Upper lobe of left lung (tissue), 4 donors: ENCODE data around the gene LENG9.

ENCODE experiments used
- EP300 ChIP-seq, 4 donors: sonication (generic); formaldehyde crosslinking; IDR thresholded peaks; one replicate each; pipeline ENCODE4 v1.5.1; 2017; ENCODE audit warnings: antibody characterized with exemption in 4 of 4, control low read depth in 2 of 4
- TF ChIP-seq, protein P1 (sequence below), 6 experiments: fragments of 450-650 bp in 4 of 6; fragments of 200-600 bp in 2 of 6; sonication (generic) in 2 of 6; IDR thresholded peaks; one replicate each; pipeline ENCODE4 v1.5.1; 2016 to 2019; ENCODE audit warnings: antibody characterized with exemption in 6 of 6

DNA sequence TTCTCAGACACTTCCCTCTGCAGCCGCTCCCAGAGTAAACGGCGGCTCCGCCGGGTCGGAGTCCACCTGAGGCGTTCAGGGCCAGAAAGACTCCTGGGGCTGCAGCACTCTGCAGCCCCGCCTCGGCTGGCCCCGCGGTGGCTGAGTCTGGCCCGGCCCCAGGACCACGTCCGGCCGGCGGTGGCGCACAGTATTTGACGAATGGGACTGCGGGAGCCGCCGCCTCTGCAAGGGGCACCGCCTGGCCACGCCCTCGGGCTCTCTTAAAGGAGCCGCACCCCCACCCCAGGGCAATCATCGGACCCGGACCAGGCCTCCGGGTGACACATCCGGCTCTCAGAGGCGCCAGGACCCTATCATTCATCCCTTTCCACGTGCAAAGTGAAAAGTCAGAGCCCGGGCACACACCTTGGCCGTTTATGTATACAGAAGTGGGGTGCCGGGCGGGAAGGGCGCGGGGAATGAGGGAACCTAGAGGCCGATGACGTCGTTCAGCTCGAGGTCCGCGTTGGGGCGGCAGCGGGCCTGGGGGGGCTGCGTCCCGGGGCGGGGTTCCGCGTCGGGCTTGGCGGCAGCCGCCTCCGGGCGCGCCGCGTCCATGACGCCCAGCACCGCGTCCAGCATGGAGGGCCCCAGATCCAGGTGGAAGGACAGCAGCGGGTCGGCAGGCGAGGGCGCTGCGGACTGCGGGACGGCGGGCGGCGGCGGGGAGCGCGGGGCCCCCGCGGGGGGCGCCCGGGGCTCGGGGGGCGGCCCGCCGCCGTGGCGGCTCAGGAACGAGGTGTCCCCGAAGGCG lies 1.2 kb upstream of the LENG9 start:
- TF ChIP-seq, protein P1, sequence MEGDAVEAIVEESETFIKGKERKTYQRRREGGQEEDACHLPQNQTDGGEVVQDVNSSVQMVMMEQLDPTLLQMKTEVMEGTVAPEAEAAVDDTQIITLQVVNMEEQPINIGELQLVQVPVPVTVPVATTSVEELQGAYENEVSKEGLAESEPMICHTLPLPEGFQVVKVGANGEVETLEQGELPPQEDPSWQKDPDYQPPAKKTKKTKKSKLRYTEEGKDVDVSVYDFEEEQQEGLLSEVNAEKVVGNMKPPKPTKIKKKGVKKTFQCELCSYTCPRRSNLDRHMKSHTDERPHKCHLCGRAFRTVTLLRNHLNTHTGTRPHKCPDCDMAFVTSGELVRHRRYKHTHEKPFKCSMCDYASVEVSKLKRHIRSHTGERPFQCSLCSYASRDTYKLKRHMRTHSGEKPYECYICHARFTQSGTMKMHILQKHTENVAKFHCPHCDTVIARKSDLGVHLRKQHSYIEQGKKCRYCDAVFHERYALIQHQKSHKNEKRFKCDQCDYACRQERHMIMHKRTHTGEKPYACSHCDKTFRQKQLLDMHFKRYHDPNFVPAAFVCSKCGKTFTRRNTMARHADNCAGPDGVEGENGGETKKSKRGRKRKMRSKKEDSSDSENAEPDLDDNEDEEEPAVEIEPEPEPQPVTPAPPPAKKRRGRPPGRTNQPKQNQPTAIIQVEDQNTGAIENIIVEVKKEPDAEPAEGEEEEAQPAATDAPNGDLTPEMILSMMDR (IDR thresholded peaks at IDR 0.05): peak in 4 of 6 experiments; percentile 23 to 37 (median 28)
- peak in 1 of 4 donors; percentile 29 for TF ChIP-seq EP300 (IDR thresholded peaks at IDR 0.05)
